Hepatocyte (in vitro differentiated cells): ENCODE data around the gene AKNAD1.

ENCODE experiments used
- EZH2 ChIP-seq: fragments of 200-600 bp; sonication (generic); IDR thresholded peaks from 2 replicates; pipeline ENCODE4 v1.6.1; 2016; ENCODE audit warnings: antibody characterized with exemption, mild to moderate bottlenecking, borderline replicate concordance
- TF ChIP-seq, protein P1 (sequence below): fragments of 200-600 bp; sonication (generic); IDR thresholded peaks from 2 replicates; pipeline ENCODE4 v1.5.1; 2016; ENCODE audit warnings: antibody characterized with exemption, mild to moderate bottlenecking; ENCODE audit not compliant: poor library complexity

DNA sequence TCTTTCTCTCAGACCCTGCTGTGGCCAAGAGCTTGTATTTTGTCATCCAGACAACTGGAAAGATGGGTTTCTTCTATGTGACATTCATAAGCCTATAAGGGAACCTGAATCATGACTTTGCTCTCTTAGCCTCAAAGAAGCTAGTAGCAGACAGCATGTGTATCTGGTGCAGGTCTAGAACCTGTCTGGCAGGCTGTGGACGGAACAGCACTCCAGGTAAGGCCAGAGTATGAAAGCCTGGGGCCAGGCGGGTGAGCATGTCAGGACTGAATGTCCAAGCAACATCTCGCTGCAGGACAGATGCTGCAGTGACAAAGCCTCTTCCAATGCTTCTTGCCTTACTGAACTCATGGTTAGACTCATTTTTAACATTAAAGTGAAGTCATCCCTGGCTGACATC is 32.8 kb downstream of the AKNAD1 start:
- TF ChIP-seq EZH2, result no peak
- TF ChIP-seq, protein P1, sequence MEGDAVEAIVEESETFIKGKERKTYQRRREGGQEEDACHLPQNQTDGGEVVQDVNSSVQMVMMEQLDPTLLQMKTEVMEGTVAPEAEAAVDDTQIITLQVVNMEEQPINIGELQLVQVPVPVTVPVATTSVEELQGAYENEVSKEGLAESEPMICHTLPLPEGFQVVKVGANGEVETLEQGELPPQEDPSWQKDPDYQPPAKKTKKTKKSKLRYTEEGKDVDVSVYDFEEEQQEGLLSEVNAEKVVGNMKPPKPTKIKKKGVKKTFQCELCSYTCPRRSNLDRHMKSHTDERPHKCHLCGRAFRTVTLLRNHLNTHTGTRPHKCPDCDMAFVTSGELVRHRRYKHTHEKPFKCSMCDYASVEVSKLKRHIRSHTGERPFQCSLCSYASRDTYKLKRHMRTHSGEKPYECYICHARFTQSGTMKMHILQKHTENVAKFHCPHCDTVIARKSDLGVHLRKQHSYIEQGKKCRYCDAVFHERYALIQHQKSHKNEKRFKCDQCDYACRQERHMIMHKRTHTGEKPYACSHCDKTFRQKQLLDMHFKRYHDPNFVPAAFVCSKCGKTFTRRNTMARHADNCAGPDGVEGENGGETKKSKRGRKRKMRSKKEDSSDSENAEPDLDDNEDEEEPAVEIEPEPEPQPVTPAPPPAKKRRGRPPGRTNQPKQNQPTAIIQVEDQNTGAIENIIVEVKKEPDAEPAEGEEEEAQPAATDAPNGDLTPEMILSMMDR, result no peak
